B cell (primary cell): ENCODE data around the gene HSF4. TPM values are rescaled to one million over a fixed set of nuclear protein-coding genes. Genes with fewer than 3 reads are reported as not detected.

Experiments
- ATAC-seq: fragments of 200-7000 bp; cut with Tn5 transposase; one replicate; pipeline ENCODE4 v1.10.0; 2021; ENCODE audit warnings: low read depth, mild to moderate bottlenecking, moderate number of reproducible peaks, moderate library complexity
- CTCF ChIA-PET: fragments of 350-600 bp; sonication (Branson Sonifier 250); formaldehyde crosslinking; loops from one replicate; lab custom pipeline; 2021; ENCODE audit warnings: antibody characterized with exemption, inconsistent platforms; lab: Charles Lee
- POLR2A ChIA-PET: fragments of 350-600 bp; sonication (Branson Sonifier 250); formaldehyde crosslinking; loops from one replicate; lab custom pipeline; 2021; ENCODE audit warnings: antibody characterized with exemption; lab: Charles Lee
- DNase-seq: peaks from one replicate; pipeline ENCODE4 v3.0.0; 2013
- H2AFZ ChIP-seq: 2 replicates; pipeline ENCODE4 v1.6.1; 2012; ENCODE audit warnings: mild to moderate bottlenecking, low read depth, low read length; ENCODE audit not compliant: insufficient read depth, poor library complexity, severe bottlenecking
- H3K27ac ChIP-seq, 2 donors: 1 replicate in 1 of 2; 2 replicates in 1 of 2; pipeline ENCODE4 v1.5.1; 2012 to 2013; ENCODE audit warnings: low read length in 2 of 2, mild to moderate bottlenecking in 2 of 2, moderate library complexity in 1 of 2
- H3K27me3 ChIP-seq, 4 experiments: fragments of 200-600 bp in 1 of 4; sonication (generic) in 1 of 4; replicated peaks in 1 of 4; 1 replicate in 2 of 4; 2 replicates in 2 of 4; pipeline versions ENCODE4 v1.6.1 to v1.7.0; 2013 to 2016; ENCODE audit warnings: low read length in 3 of 4, mild to moderate bottlenecking in 2 of 4, mixed read lengths in 1 of 4, moderate library complexity in 1 of 4; ENCODE audit not compliant: insufficient read depth in 4 of 4, control insufficient read depth in 3 of 4; ENCODE audit errors: control extremely low read depth in 1 of 4
- H3K36me3 ChIP-seq, 2 experiments: replicated peaks in 1 of 2; 1 replicate in 1 of 2; 2 replicates in 1 of 2; pipeline versions ENCODE4 v1.6.1 to v1.7.1; 2013; ENCODE audit warnings: low read length in 1 of 2; ENCODE audit not compliant: insufficient read depth in 2 of 2, control insufficient read depth in 1 of 2; ENCODE audit errors: control extremely low read depth in 1 of 2, extremely low read depth in 1 of 2
- H3K4me1 ChIP-seq, 2 donors: fragments of 200-600 bp in 1 of 2; sonication (generic) in 1 of 2; 1 replicate in 1 of 2; 2 replicates in 1 of 2; pipeline versions ENCODE4 v1.5.1 to v1.6.1; 2013 to 2017; ENCODE audit warnings: low read length in 2 of 2; ENCODE audit not compliant: control insufficient read depth in 2 of 2, insufficient read depth in 2 of 2
- H3K4me2 ChIP-seq: replicated peaks from 2 replicates; pipeline ENCODE3; 2012; ENCODE audit warnings: mild to moderate bottlenecking, low read depth, low read length; ENCODE audit not compliant: poor library complexity, severe bottlenecking
- H3K4me3 ChIP-seq, 5 experiments: fragments of 200-600 bp in 1 of 5; sonication (generic) in 1 of 5; 1 replicate in 3 of 5; 2 replicates in 2 of 5; pipeline versions ENCODE4 v1.5.1 to v1.7.0; 2011 to 2016; ENCODE audit warnings: low read length in 4 of 5, mild to moderate bottlenecking in 4 of 5, low read depth in 2 of 5, control low read depth in 1 of 5, moderate library complexity in 1 of 5; ENCODE audit not compliant: insufficient read depth in 1 of 5; ENCODE audit errors: control extremely low read depth in 1 of 5, extremely low read depth in 1 of 5
- H3K79me2 ChIP-seq: fragments of 200-600 bp; sonication (generic); one replicate; pipeline ENCODE4 v1.6.0; 2016; ENCODE audit warnings: low read length; ENCODE audit not compliant: control insufficient read depth, insufficient read depth
- H3K9ac ChIP-seq: fragments of 200-600 bp; sonication (generic); 2 replicates; pipeline ENCODE4 v1.6.1; 2017; ENCODE audit warnings: mild to moderate bottlenecking, low read length, moderate library complexity
- H3K9me3 ChIP-seq, 3 donors: one replicate each; pipeline versions ENCODE4 v1.6.1 to v1.7.1; 2013; ENCODE audit warnings: low read length in 2 of 3; ENCODE audit not compliant: control insufficient read depth in 2 of 3, insufficient read depth in 1 of 3; ENCODE audit errors: control extremely low read depth in 1 of 3
- H4K20me1 ChIP-seq: 2 replicates; pipeline ENCODE4 v1.6.0; 2012; ENCODE audit warnings: mild to moderate bottlenecking, low read length; ENCODE audit not compliant: insufficient read depth, control insufficient read depth, poor library complexity, severe bottlenecking
- H3K27ac Mint-ChIP-seq: one replicate; pipeline ENCODE4 v1.8.0; 2021; ENCODE audit warnings: mixed read lengths
- H3K27me3 Mint-ChIP-seq: one replicate; pipeline ENCODE4 v1.8.0; 2021; ENCODE audit warnings: mixed read lengths
- H3K4me1 Mint-ChIP-seq: one replicate; pipeline ENCODE4 v1.8.0; 2021; ENCODE audit warnings: mixed read lengths
- H3K4me3 Mint-ChIP-seq: one replicate; pipeline ENCODE4 v1.8.0; 2021; ENCODE audit warnings: mixed read lengths
- H3K9me3 Mint-ChIP-seq: one replicate; pipeline ENCODE4 v1.8.0; 2022; ENCODE audit warnings: mixed read lengths; ENCODE audit not compliant: insufficient read depth
- CTCF ChIP-seq: fragments of 200-600 bp; IDR thresholded peaks from one replicate; pipeline ENCODE4 v1.8.0; 2022; ENCODE audit warnings: antibody characterized with exemption, mild to moderate bottlenecking
- EZH2 ChIP-seq: IDR thresholded peaks from 2 replicates; pipeline ENCODE4 v1.6.1; 2012; ENCODE audit warnings: borderline replicate concordance, low read depth, mild to moderate bottlenecking, moderate library complexity, low read length; ENCODE audit not compliant: insufficient read depth, poor library complexity, severe bottlenecking
- WGBS: methylation state at CpG from one replicate; pipeline ENCODE4 v1.1.5; 2013; ENCODE audit warnings: missing lambda C conversion rate; ENCODE audit not compliant: insufficient coverage; 5-methylcytosine and 5-hydroxymethylcytosine counted together
- intact Hi-C: fragments of 100-400 bp; cut with micrococcal nuclease; formaldehyde crosslinking; loops from one replicate; pipeline ENCODE4 v1.10.0; 2022
- polyA plus RNA-seq: library from polyadenylated mRNA; depleted of rRNA; stranded (reverse); fragments of >200 nt; gene quantifications from 2 replicates; pipeline ENCODE4 v1.2.3, GENCODE V29; 2012
- total RNA-seq, 2 donors: library from RNA; stranded (reverse); fragments of 120-200 nt in 1 of 2; gene quantifications; 1 replicate in 1 of 2; 2 replicates in 1 of 2; pipeline versions ENCODE4 v1.2.3 to v1.2.4, GENCODE V29; 2013 to 2022

Gene HSF4
- total and polyA plus RNA-seq, 2 donors (not counting 1 experiment from before 2014, with no cell fraction given), result 11.9 to 12.2 TPM

- ATAC-seq (no peak), DNase-seq (no peak)
- H3K4me2 ChIP-seq, result no peak overlapping the region
- ChIA-PET CTCF (interaction anchor here (1.1 kb wide), 1 partner anchor 11 kb away, joined by 3 read pairs; no protein-coding TSS in a partner anchor), POLR2A (no interaction called here)
- H3K9me3 Mint-ChIP-seq, result no peaks in the 10 kb centered on the region
- no peaks in the 10 kb centered on the region for H3K4me1 Mint-ChIP-seq
- H3K9me3 ChIP-seq, result no peaks in the 10 kb centered on the region
- no peak for TF ChIP-seq CTCF
- TF ChIP-seq EZH2, result no peak
- no peaks in the 10 kb centered on the region for H3K27me3 Mint-ChIP-seq
- H3K9ac ChIP-seq, result no peak overlapping the region
- no peak overlapping the region for H3K27ac ChIP-seq
- no peaks in the 10 kb centered on the region for H3K79me2 ChIP-seq
- 84% methylated on average over 5 of the region's 8 CpGs for WGBS
- H3K4me3 ChIP-seq, result no peak overlapping the region
- no peaks in the 10 kb centered on the region for H4K20me1 ChIP-seq
- intact Hi-C loops, result no loop called here
- H3K4me1 ChIP-seq, result no peaks in the 10 kb centered on the region
- H3K4me3 Mint-ChIP-seq, result no peak overlapping the region
- no peak overlapping the region for H2AFZ ChIP-seq
- no peaks in the 10 kb centered on the region for H3K27me3 ChIP-seq
- H3K27ac Mint-ChIP-seq, result no peak overlapping the region
- H3K36me3 ChIP-seq, result no peaks in the 10 kb centered on the region
Observed at GRCh38 chr16:67209565-67209964, 45.0 kb downstream of the HSF4 start.

- H3K27ac Mint-ChIP-seq, result no peak overlapping the region
- 93% methylated on average over 25 of the region's 25 CpGs for WGBS
- H3K36me3 ChIP-seq, result no peaks in the 10 kb centered on the region
- CTCF ChIA-PET, result interaction anchor here (1.1 kb wide), 1 partner anchor 12 kb away, joined by 3 read pairs; no protein-coding TSS in a partner anchor
- no peak overlapping the region for H2AFZ ChIP-seq
- no peak for TF ChIP-seq EZH2
- no peak for TF ChIP-seq CTCF
- no peak overlapping the region for H3K4me2 ChIP-seq
- no peak overlapping the region for H3K4me3 Mint-ChIP-seq
- ATAC-seq (no peak), DNase-seq (no peak)
- no peak overlapping the region for H3K4me3 ChIP-seq
- H3K27me3 ChIP-seq, result no peaks in the 10 kb centered on the region
- H3K27ac ChIP-seq, result no peak overlapping the region
- H3K9ac ChIP-seq, result no peak overlapping the region
- H3K79me2 ChIP-seq, result no peaks in the 10 kb centered on the region
- intact Hi-C loops, result no loop called here
- no peaks in the 10 kb centered on the region for H4K20me1 ChIP-seq
- H3K4me1 Mint-ChIP-seq, result no peaks in the 10 kb centered on the region
- POLR2A ChIA-PET, result no interaction called here
- no peaks in the 10 kb centered on the region for H3K27me3 Mint-ChIP-seq
- H3K9me3 ChIP-seq, result no peaks in the 10 kb centered on the region
- H3K9me3 Mint-ChIP-seq, result no peaks in the 10 kb centered on the region
- H3K4me1 ChIP-seq, result no peaks in the 10 kb centered on the region
Observed at GRCh38 chr16:67210069-67210937, 45.8 kb downstream of the HSF4 start.
